K562 (cell line): ENCODE data around the gene MRPL16. TPM values are rescaled to one million over a fixed set of nuclear protein-coding genes. Genes with fewer than 3 reads are reported as not detected.

Experiments
- ATAC-seq: fragments of 200-7000 bp; cut with Tn5 transposase; 3 replicates; pipeline ENCODE4 v1.9.1; 2020; ENCODE audit warnings: moderate library complexity
- BruUV-seq: library from RNA; stranded (reverse); fragments of 400-500 nt; replicated peaks from 2 replicates; lab custom pipeline; 2021; lab: Mats Ljungman, UMichigan
- CTCF ChIA-PET: fragments of 300-600 bp; formaldehyde crosslinking; extraction: SDS; loops from one replicate; lab custom pipeline; 2021; ENCODE audit warnings: low intra/inter-chr PET ratio; lab: Yijun Ruan, JAX
- POLR2A ChIA-PET: fragments of 300-600, 350-650 bp; sonication (Branson Sonifier 250); formaldehyde crosslinking; extraction: SDS; loops from one replicate; lab custom pipeline; 2021; ENCODE audit warnings: antibody characterized with exemption, inconsistent platforms; lab: Yijun Ruan, JAX
- DNase-seq, 4 experiments: peaks; one replicate each; pipeline versions ENCODE4 v3.0.0 to v3.0.0-alpha.2; 2011 to 2018; ENCODE audit warnings: low spot score in 3 of 4, mixed read lengths in 3 of 4; ENCODE audit errors: extremely low read depth in 1 of 4
- FAIRE-seq: peaks from 2 replicates; lab custom pipeline; 2011; peaks lifted over from hg19 to GRCh38; lab: Jason Lieb, UNC
- H2AFZ ChIP-seq: 2 replicates; pipeline ENCODE4 v1.6.0; 2011; ENCODE audit warnings: low read depth, low read length, control low read depth, inconsistent platforms
- H3K27ac ChIP-seq: fragments of 200-600 bp; 3 replicates; pipeline ENCODE4 v1.8.0; 2011; ENCODE audit warnings: low read depth, mild to moderate bottlenecking, control low read depth, inconsistent platforms, low read length, moderate library complexity, mixed read lengths; ENCODE audit errors: extremely low read depth
- H3K27me3 ChIP-seq, 2 experiments: fragments of 300-600 bp in 1 of 2; 2 replicates in 1 of 2; 3 replicates in 1 of 2; pipeline versions ENCODE4 v1.6.0 to v1.8.0; 2011; ENCODE audit warnings: inconsistent platforms in 2 of 2, low read length in 2 of 2, mild to moderate bottlenecking in 1 of 2, mixed read lengths in 1 of 2, moderate library complexity in 1 of 2; ENCODE audit not compliant: control insufficient read depth in 2 of 2, insufficient read depth in 2 of 2
- H3K36me3 ChIP-seq: fragments of 300-600 bp; 3 replicates; pipeline ENCODE4 v1.8.0; 2011; ENCODE audit warnings: mild to moderate bottlenecking, low read length, inconsistent platforms; ENCODE audit not compliant: control insufficient read depth, insufficient read depth
- H3K4me1 ChIP-seq, 2 experiments: fragments of 200-600 bp in 1 of 2; replicated peaks in 1 of 2; 2 replicates in 1 of 2; 3 replicates in 1 of 2; pipeline versions ENCODE4 v1.5.1 to v1.8.0; 2011; ENCODE audit warnings: inconsistent platforms in 2 of 2, low read length in 2 of 2, mild to moderate bottlenecking in 1 of 2, mixed read lengths in 1 of 2, moderate library complexity in 1 of 2; ENCODE audit not compliant: control insufficient read depth in 2 of 2, insufficient read depth in 2 of 2
- H3K4me2 ChIP-seq: 2 replicates; pipeline ENCODE4 v1.6.1; 2011; ENCODE audit warnings: low read length, control low read depth, inconsistent platforms, mixed read lengths; ENCODE audit not compliant: insufficient read depth
- H3K4me3 ChIP-seq: fragments of 200-600 bp; sonication (generic), shearing (Covaris generic); 2 replicates; pipeline ENCODE4 v1.5.1; 2016; ENCODE audit warnings: control low read depth, inconsistent platforms
- H3K79me2 ChIP-seq: fragments of 200-600 bp; 3 replicates; pipeline ENCODE4 v1.8.0; 2011; ENCODE audit warnings: low read length, inconsistent platforms; ENCODE audit not compliant: control insufficient read depth, insufficient read depth
- H3K9ac ChIP-seq, 2 experiments: 2 replicates each; pipeline versions ENCODE4 v1.6.0 to v1.6.1; 2011; ENCODE audit warnings: low read depth in 2 of 2, low read length in 2 of 2, control low read depth in 1 of 2, inconsistent platforms in 1 of 2, mild to moderate bottlenecking in 1 of 2, mixed read lengths in 1 of 2; ENCODE audit not compliant: insufficient read depth in 1 of 2
- H3K9me1 ChIP-seq: one replicate; pipeline ENCODE4 v1.6.0; 2011; ENCODE audit warnings: inconsistent platforms, mild to moderate bottlenecking, low read length, moderate library complexity; ENCODE audit not compliant: control insufficient read depth, insufficient read depth
- H3K9me3 ChIP-seq: replicated peaks from 2 replicates; pipeline ENCODE4 v1.5.1; 2011; ENCODE audit warnings: low read depth, low read length, inconsistent platforms; ENCODE audit not compliant: control insufficient read depth, insufficient read depth
- H4K20me1 ChIP-seq: replicated peaks from 2 replicates; pipeline ENCODE4 v1.6.1; 2011; ENCODE audit warnings: low read length, inconsistent platforms, mixed read lengths; ENCODE audit not compliant: control insufficient read depth, insufficient read depth
- CREB3L1 ChIP-seq: fragments of 450-650 bp; IDR thresholded peaks from 2 replicates; pipeline ENCODE4 v1.6.1; 2014; ENCODE audit warnings: low read depth, mild to moderate bottlenecking, moderate library complexity, borderline replicate concordance
- DMBX1 ChIP-seq: fragments of 250-450 bp; sonication (Bioruptor Pico); IDR thresholded peaks from 2 replicates; pipeline ENCODE4 v1.8.0; 2022; ENCODE audit warnings: inconsistent platforms, mild to moderate bottlenecking, moderate library complexity, borderline replicate concordance
- ELF4 ChIP-seq: fragments of 450-650 bp; formaldehyde crosslinking; IDR thresholded peaks from 2 replicates; pipeline ENCODE4 v1.4.0; 2022; ENCODE audit warnings: missing genetic modification characterization
- FOXK2 ChIP-seq, 2 experiments: fragments of 450-650 bp; IDR thresholded peaks in 1 of 2; conservative IDR thresholded peaks in 1 of 2; 2 replicates each; pipeline ENCODE4 v1.6.1; 2016; ENCODE audit warnings: low read depth in 2 of 2, mild to moderate bottlenecking in 1 of 2
- HDAC1 ChIP-seq, 2 experiments: fragments of 450-650 bp; IDR thresholded peaks; 2 replicates each; pipeline ENCODE4 v1.6.1; 2016 to 2017; ENCODE audit warnings: inconsistent platforms in 1 of 2, mild to moderate bottlenecking in 1 of 2, moderate library complexity in 1 of 2
- MAX ChIP-seq: sonication (generic); formaldehyde crosslinking; IDR thresholded peaks from 2 replicates; pipeline ENCODE4 v1.9.0; 2022; ENCODE audit warnings: mild to moderate bottlenecking, missing genetic modification reagents
- MEIS2 ChIP-seq: fragments of 450-650 bp; IDR thresholded peaks from 2 replicates; pipeline ENCODE4 v1.6.1; 2014; ENCODE audit warnings: mild to moderate bottlenecking; ENCODE audit not compliant: partially characterized antibody
- PKNOX1 ChIP-seq: fragments of 450-650 bp; IDR thresholded peaks from 2 replicates; pipeline ENCODE4 v1.6.1; 2016
- RBM17 ChIP-seq: fragments of 200-400 bp; formaldehyde crosslinking; IDR thresholded peaks from 2 replicates; pipeline ENCODE4 v1.6.1; 2017; ENCODE audit warnings: low read depth, mild to moderate bottlenecking, low read length, borderline replicate concordance
- SMAD4 ChIP-seq: fragments of 250-450 bp; sonication (Bioruptor Pico); conservative IDR thresholded peaks from 2 replicates; pipeline ENCODE4 v1.8.0; 2021; ENCODE audit warnings: inconsistent platforms, mild to moderate bottlenecking, moderate library complexity
- TCF3 ChIP-seq: sonication (generic); formaldehyde crosslinking; IDR thresholded peaks from 2 replicates; pipeline ENCODE4 v1.4.0; 2020; ENCODE audit warnings: mild to moderate bottlenecking, missing genetic modification reagents
- ZBTB12 ChIP-seq: fragments of 250-450 bp; sonication (Bioruptor Pico); IDR thresholded peaks from 2 replicates; pipeline ENCODE4 v1.4.0; 2020
- ZNF518B ChIP-seq: fragments of 250-450 bp; sonication (Bioruptor Pico); IDR thresholded peaks from 2 replicates; pipeline ENCODE4 v1.5.0; 2021; ENCODE audit warnings: mild to moderate bottlenecking, moderate library complexity
- WGBS: fragments of 100-300 bp; shearing (Covaris generic); methylation state at CpG from one replicate; pipeline ENCODE4 v1.1.6; 2016; ENCODE audit warnings: low coverage, mixed read lengths; ENCODE audit not compliant: insufficient coverage; ENCODE audit errors: missing lambda C conversion rate; 5-methylcytosine and 5-hydroxymethylcytosine counted together
- in situ Hi-C: fragments of 300-500 bp; cut with MboI; formaldehyde crosslinking; loops from 4 replicates; pipeline ENCODE4 v1.15.0; 2018; ENCODE audit warnings: inconsistent platforms, mixed read lengths
- intact Hi-C: fragments of 100-400 bp; cut with micrococcal nuclease; formaldehyde crosslinking; loops from 2 replicates; pipeline ENCODE4 v1.14.2; 2022
- polyA plus RNA-seq, 8 experiments: library from polyadenylated mRNA; depleted of rRNA in 4 of 8; stranded (reverse) in 5 of 8; unstranded in 3 of 8; fragments of >200 nt; fragmentation: Nextera tagmentation in 2 of 8; fragmentation: Illumina TruSeq in 1 of 8; extraction: Ambion mirVana in 2 of 8; extraction: Trizol in 1 of 8; gene quantifications; 2 replicates each; pipeline versions ENCODE4 v1.2.1 to v1.2.3, GENCODE V29; 2011 to 2014; ENCODE audit warnings: inconsistent platforms in 1 of 8, missing spikeins in 1 of 8
- total RNA-seq, 7 experiments: library from RNA; depleted of rRNA in 6 of 7; stranded (reverse); fragments of >200 nt in 6 of 7; fragmentation: Illumina TruSeq in 2 of 7; extraction: Trizol in 2 of 7; gene quantifications; 2 replicates each; pipeline versions ENCODE4 v1.2.1 to v1.2.3, GENCODE V29; 2011 to 2021; ENCODE audit warnings: low replicate concordance in 1 of 7

MRPL16 gene
- total and polyA plus RNA-seq, 9 of the 15 experiments (the other 6 are each of a cell fraction or from before 2014, with no cell fraction given) = 63.3 to 209 (median 157) TPM

- in situ Hi-C loops (no loop called here), intact Hi-C loops (no loop called here)
- FAIRE-seq (peak; percentile 46), DNase-seq (no peak), ATAC-seq (peak; percentile 73)
- H3K4me3 ChIP-seq = no peak overlapping the region
- H3K4me1 ChIP-seq = peaks cover 4 to 39% of the 10 kb centered on the region in 2 experiments; a peak in 3 of 5 replicates
- no peaks in the 10 kb centered on the region for H3K27me3 ChIP-seq
- ChIA-PET POLR2A (interaction anchor here (0.6 to 1.2 kb wide), 5 partner anchors 9 to 651 kb away, joined by 3 to 5 read pairs (median 3); no protein-coding TSS in a partner anchor), CTCF (no interaction called here)
- H3K9ac ChIP-seq = peak overlapping the region in 1 of 2 experiments; percentile 15; a peak in 1 of 4 replicates
- no peaks in the 10 kb centered on the region for H3K79me2 ChIP-seq
- peak overlapping the region; percentile 36; the same call in 1 of the 2 replicates for H3K4me2 ChIP-seq
- peak overlapping the region; percentile 84 for H2AFZ ChIP-seq
- no peaks in the 10 kb centered on the region for H3K36me3 ChIP-seq
- WGBS = 18% methylated on average over 5 of the region's 5 CpGs
- no TSS peak for BruUV-seq
- H3K9me3 ChIP-seq = no peaks in the 10 kb centered on the region
- H3K27ac ChIP-seq = peak overlapping the region; percentile 39
- peak; percentile 25 to 60; a peak in 1 of 4 replicates for TF ChIP-seq FOXK2 (conservative IDR thresholded peaks at IDR 0.05 in 1 of 2, IDR thresholded peaks at IDR 0.05 in 1 of 2; ENCODE audit: low read depth in 2 of 2)
- 0 out of 2 replicates have a peak, but pooled peaks have one; percentile 17 for TF ChIP-seq ZBTB12
- no peak for TF ChIP-seq ZNF518B
- 0 out of 2 replicates have a peak, but pooled peaks have one; percentile 36 for TF ChIP-seq PKNOX1
- 0 out of 2 replicates have a peak, but pooled peaks have one; percentile 11 for TF ChIP-seq TCF3 (CRISPR knock-in tag)
- TF ChIP-seq MEIS2 = peak; percentile 20
- no peak for TF ChIP-seq RBM17
- TF ChIP-seq HDAC1 (IDR thresholded peaks at IDR 0.05) = no peak
- no peak for TF ChIP-seq CREB3L1
- TF ChIP-seq SMAD4 (CRISPR knock-in tag) = 0 out of 2 replicates have a peak, but pooled peaks have one; percentile 20
- TF ChIP-seq ELF4 (CRISPR knock-in tag) = 0 out of 2 replicates have a peak, but pooled peaks have one; percentile 42
- TF ChIP-seq MAX (CRISPR knock-in tag) = no peak
- 0 out of 2 replicates have a peak, but pooled peaks have one; percentile 34 for TF ChIP-seq DMBX1 (CRISPR knock-in tag)
- H4K20me1 ChIP-seq = no peaks in the 10 kb centered on the region
- H3K9me1 ChIP-seq = no peaks in the 10 kb centered on the region
Measured at GRCh38 chr11:59846556-59846955, 36.0 kb upstream of the MRPL16 start.
